NOMO-1 treated with dmso at 0.1 percent for 144 hours (cell line): ENCODE results near the gene DNAAF1.
"Not testable (repeated sequence)": the region's sequence is repeated elsewhere in the genome, so short reads cannot be mapped to it uniquely, and the experiment has no call there.

Experiments
- DNase-seq: peaks from one replicate; lab custom pipeline; 2025; ENCODE audit not compliant: unreplicated experiment; lab: John Stamatoyannopoulos, UW

Gene DNAAF1

GRCh38 chr16:84144859-84145639 lies at the start of gene DNAAF1, which contains the start of gene HSDL1:
TSS of gene DNAAF1 (plus strand) at chr16:84145308. CDS start at chr16:84145441, 133 bp downstream.
TSS of gene HSDL1 (minus strand) at chr16:84145177. CDS start at chr16:84131321, 13,856 bp downstream.
- DNase-seq: peak; percentile 50

- no peak for DNase-seq
Observed at GRCh38 chr16:84095466-84095865, 49.6 kb upstream of the DNAAF1 start.

GRCh38 chr16:84096447-84097005 lies 48.6 kb upstream of the DNAAF1 start:
- no peak for DNase-seq

- no peak for DNase-seq
Observed at GRCh38 chr16:84098939-84099338, 46.2 kb upstream of the DNAAF1 start.

GRCh38 chr16:84103678-84104077 lies 41.4 kb upstream of the DNAAF1 start:
- no peak for DNase-seq

GRCh38 chr16:84104231-84104630 lies 40.9 kb upstream of the DNAAF1 start:
- no peak for DNase-seq

- DNase-seq: no peak
Observed at GRCh38 chr16:84105301-84105815, 39.8 kb upstream of the DNAAF1 start.

- no peak for DNase-seq
Observed at GRCh38 chr16:84105948-84106740, 39.0 kb upstream of the DNAAF1 start.

- DNase-seq: no peak
Observed at GRCh38 chr16:84107921-84108320, 37.2 kb upstream of the DNAAF1 start.

- DNase-seq: no peak
Observed at GRCh38 chr16:84109598-84110335, 35.3 kb upstream of the DNAAF1 start.

- DNase-seq: no peak
Observed at GRCh38 chr16:84110527-84110926, 34.6 kb upstream of the DNAAF1 start.

GRCh38 chr16:84111525-84111924 lies 33.6 kb upstream of the DNAAF1 start:
- no peak for DNase-seq

GRCh38 chr16:84111949-84112348 lies 33.2 kb upstream of the DNAAF1 start:
- not testable (repeated sequence) for DNase-seq

GRCh38 chr16:84115919-84116719 lies 29.0 kb upstream of the DNAAF1 start:
- peak; percentile 28 for DNase-seq

GRCh38 chr16:84116720-84117493 lies 28.2 kb upstream of the DNAAF1 start, which contains the start of gene MBTPS1:
TSS of gene MBTPS1 (minus strand) at chr16:84116942. CDS start at chr16:84101783, 15,159 bp downstream.
- DNase-seq: peak; percentile 94

- DNase-seq: no peak
Observed at GRCh38 chr16:84117494-84117843, 27.6 kb upstream of the DNAAF1 start.

GRCh38 chr16:84118315-84118714 lies 26.8 kb upstream of the DNAAF1 start:
- not testable (repeated sequence) for DNase-seq

- no peak for DNase-seq
Observed at GRCh38 chr16:84119368-84119767, 25.7 kb upstream of the DNAAF1 start.

- DNase-seq: no peak
Observed at GRCh38 chr16:84120023-84120422, 25.1 kb upstream of the DNAAF1 start.
